Fibroblast of lung (primary cell): Measurements from ENCODE around the gene POLR2J3. TPM values are rescaled to one million over a fixed set of nuclear protein-coding genes. Genes with fewer than 3 reads are reported as not detected.
"Not testable (repeated sequence)": the region's sequence is repeated elsewhere in the genome, so short reads cannot be mapped to it uniquely, and the experiment has no call there.

ENCODE experiments used
- DNase-seq, 2 donors: peaks; one replicate each; pipeline versions ENCODE4 v3.0.0 to v3.0.0-alpha.2; 2010; ENCODE audit warnings: low read depth in 2 of 2
- H2AFZ ChIP-seq: 2 replicates; pipeline ENCODE4 v1.5.1; 2012; ENCODE audit warnings: low read length, control low read depth, inconsistent platforms
- H3K27ac ChIP-seq: 2 replicates; pipeline ENCODE4 v1.5.1; 2011; ENCODE audit warnings: low read length, control low read depth; ENCODE audit not compliant: insufficient read depth
- H3K27me3 ChIP-seq: 2 replicates; pipeline ENCODE4 v1.5.1; 2011; ENCODE audit warnings: mild to moderate bottlenecking, low read length; ENCODE audit not compliant: control insufficient read depth, insufficient read depth
- H3K36me3 ChIP-seq: 2 replicates; pipeline ENCODE4 v1.5.1; 2011; ENCODE audit warnings: low read length; ENCODE audit not compliant: control insufficient read depth, insufficient read depth
- H3K4me1 ChIP-seq: 2 replicates; pipeline ENCODE4 v1.5.1; 2011; ENCODE audit warnings: low read length; ENCODE audit not compliant: control insufficient read depth, insufficient read depth; ENCODE audit errors: extremely low read depth
- H3K4me2 ChIP-seq: 2 replicates; pipeline ENCODE4 v1.5.1; 2011; ENCODE audit warnings: low read length, control low read depth; ENCODE audit not compliant: insufficient read depth; ENCODE audit errors: extremely low read depth
- H3K4me3 ChIP-seq, 4 experiments: fragments of 200-600 bp in 1 of 4; sonication (generic) in 1 of 4; replicated peaks in 1 of 4; 2 replicates each; pipeline ENCODE4 v1.5.1; 2011 to 2016; ENCODE audit warnings: low read length in 4 of 4, low read depth in 3 of 4, mild to moderate bottlenecking in 3 of 4, control low read depth in 2 of 4, inconsistent platforms in 1 of 4, mixed read lengths in 1 of 4; ENCODE audit not compliant: insufficient read depth in 1 of 4; ENCODE audit errors: control extremely low read depth in 1 of 4
- H3K79me2 ChIP-seq: 2 replicates; pipeline ENCODE4 v1.5.1; 2012; ENCODE audit warnings: mild to moderate bottlenecking, low read length, inconsistent platforms; ENCODE audit not compliant: control insufficient read depth, insufficient read depth
- H3K9ac ChIP-seq: 2 replicates; pipeline ENCODE4 v1.5.1; 2011; ENCODE audit warnings: mild to moderate bottlenecking, low read length, control low read depth; ENCODE audit not compliant: insufficient read depth
- H3K9me3 ChIP-seq: 2 replicates; pipeline ENCODE4 v1.5.1; 2012; ENCODE audit warnings: low read depth, low read length; ENCODE audit not compliant: control insufficient read depth, insufficient read depth
- H4K20me1 ChIP-seq: 2 replicates; pipeline ENCODE4 v1.5.1; 2011; ENCODE audit warnings: low read length; ENCODE audit not compliant: control insufficient read depth, insufficient read depth; ENCODE audit errors: extremely low read depth
- polyA plus RNA-seq, 2 donors: library from polyadenylated mRNA; depleted of rRNA in 1 of 2; stranded (reverse) in 1 of 2; unstranded in 1 of 2; fragments of >200 nt; gene quantifications; 2 replicates each; pipeline ENCODE4 v1.2.1, GENCODE V29; 2011 to 2012; ENCODE audit warnings: missing spikeins in 1 of 2
- total RNA-seq: library from RNA; depleted of rRNA; stranded (reverse); fragments of >200 nt; gene quantifications from 2 replicates; pipeline ENCODE4 v1.2.1, GENCODE V29; 2014

POLR2J3 gene
- total and polyA plus RNA-seq, 2 donors (not counting 1 experiment from before 2014, with no cell fraction given) = 28.6 to 29.3 TPM

- H3K27ac ChIP-seq, H3K9ac ChIP-seq, H3K79me2 ChIP-seq, DNase-seq, H3K4me1 ChIP-seq, H4K20me1 ChIP-seq, H3K4me2 ChIP-seq, H3K36me3 ChIP-seq, H3K4me3 ChIP-seq, H3K27me3 ChIP-seq, H3K9me3 ChIP-seq, H2AFZ ChIP-seq: not testable (repeated sequence)
Observed at GRCh38 chr7:102568620-102569019, 3.8 kb downstream of the POLR2J3 start.

- not testable (repeated sequence) for H3K79me2 ChIP-seq, H3K36me3 ChIP-seq, H3K4me3 ChIP-seq, H3K4me2 ChIP-seq, H2AFZ ChIP-seq, H3K9ac ChIP-seq, H3K9me3 ChIP-seq, H3K27ac ChIP-seq, H3K4me1 ChIP-seq, DNase-seq, H3K27me3 ChIP-seq, H4K20me1 ChIP-seq
Observed at GRCh38 chr7:102550808-102551422, 21.5 kb downstream of the POLR2J3 start, which contains the start of gene SPDYE2. Gene SPDYE2, plus strand, starts transcription at chr7:102551226. Its CDS starts 2,030 bp downstream, at chr7:102553256.

- H3K9me3 ChIP-seq, H3K4me1 ChIP-seq, H3K36me3 ChIP-seq, H3K4me2 ChIP-seq, H3K4me3 ChIP-seq, H3K27me3 ChIP-seq, H3K9ac ChIP-seq, H4K20me1 ChIP-seq, H3K79me2 ChIP-seq, H2AFZ ChIP-seq, DNase-seq, H3K27ac ChIP-seq: not testable (repeated sequence)
Observed at GRCh38 chr7:102546353-102546752, 26.0 kb downstream of the POLR2J3 start.

GRCh38 chr7:102545288-102545687 is 27.1 kb downstream of the POLR2J3 start:
- not testable (repeated sequence) for H3K27me3 ChIP-seq, H3K36me3 ChIP-seq, H3K4me2 ChIP-seq, H3K4me3 ChIP-seq, H4K20me1 ChIP-seq, H3K27ac ChIP-seq, H3K79me2 ChIP-seq, H3K9ac ChIP-seq, H2AFZ ChIP-seq, H3K4me1 ChIP-seq, DNase-seq, H3K9me3 ChIP-seq

GRCh38 chr7:102544372-102544771 is 28.0 kb downstream of the POLR2J3 start:
- H4K20me1 ChIP-seq, H3K79me2 ChIP-seq, H3K36me3 ChIP-seq, H3K9ac ChIP-seq, H3K4me1 ChIP-seq, DNase-seq, H3K4me2 ChIP-seq, H3K27ac ChIP-seq, H3K4me3 ChIP-seq, H3K27me3 ChIP-seq, H2AFZ ChIP-seq, H3K9me3 ChIP-seq: not testable (repeated sequence)

- H3K36me3 ChIP-seq, H2AFZ ChIP-seq, H3K27ac ChIP-seq, H3K9me3 ChIP-seq, H3K4me1 ChIP-seq, H3K4me2 ChIP-seq, H3K27me3 ChIP-seq, H3K4me3 ChIP-seq, H3K79me2 ChIP-seq, H4K20me1 ChIP-seq, H3K9ac ChIP-seq, DNase-seq: not testable (repeated sequence)
Observed at GRCh38 chr7:102543596-102543995, 28.8 kb downstream of the POLR2J3 start, which contains the start of gene UPK3BL2. Gene UPK3BL2, minus strand, starts transcription at chr7:102543696. Its CDS starts 60 bp downstream, at chr7:102543636.

- not testable (repeated sequence) for H3K9me3 ChIP-seq, H3K27me3 ChIP-seq, H3K27ac ChIP-seq, H4K20me1 ChIP-seq, H3K4me2 ChIP-seq, H3K36me3 ChIP-seq, H3K4me1 ChIP-seq, H3K4me3 ChIP-seq, H3K9ac ChIP-seq, H2AFZ ChIP-seq, H3K79me2 ChIP-seq, DNase-seq
Observed at GRCh38 chr7:102542771-102543170, 29.6 kb downstream of the POLR2J3 start.
